Ureter (tissue), 1 donor: ENCODE results near the gene KLHL29. TPM values are rescaled to one million over a fixed set of nuclear protein-coding genes. Genes with fewer than 3 reads are reported as not detected.

ENCODE experiments used
- DNase-seq: peaks from one replicate; pipeline ENCODE4 v3.0.0-alpha.2; 2020; ENCODE audit warnings: low spot score
- total RNA-seq: library from RNA; stranded (reverse); gene quantifications from one replicate; pipeline ENCODE4 v1.2.4, GENCODE V29; 2023
- donor health status: DM: yes; HTN: yes; CAD: no.

KLHL29 gene
- total RNA-seq, 1 donor from 2014 or later: 16.8 TPM

DNA sequence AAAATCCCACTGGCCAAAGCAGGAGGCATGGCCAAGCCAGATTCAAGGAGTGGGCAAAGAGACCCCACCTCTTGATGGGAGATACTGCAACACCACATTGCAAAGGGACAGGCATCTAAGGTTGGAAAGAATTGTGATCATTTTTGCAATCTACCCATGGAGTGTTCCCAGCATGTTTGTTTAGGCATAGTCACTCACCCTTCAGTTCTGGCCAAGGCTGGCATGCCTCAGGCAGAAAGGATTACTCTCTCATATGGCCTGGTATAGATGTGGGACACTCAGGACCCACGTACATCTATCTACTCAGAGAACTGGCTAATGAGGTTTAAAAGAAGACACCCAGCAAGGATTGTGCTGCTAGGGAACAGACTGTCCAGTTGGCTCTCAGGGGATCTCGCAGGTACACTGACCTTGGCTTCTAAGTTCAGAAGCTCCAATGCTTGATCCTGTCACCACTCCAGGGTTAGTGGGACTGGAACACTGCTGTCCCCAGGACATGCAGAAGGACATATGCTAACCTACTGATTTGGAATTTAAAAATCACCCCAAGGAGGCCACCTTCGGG lies 183.7 kb downstream of the KLHL29 start:
- no peak for DNase-seq

DNA sequence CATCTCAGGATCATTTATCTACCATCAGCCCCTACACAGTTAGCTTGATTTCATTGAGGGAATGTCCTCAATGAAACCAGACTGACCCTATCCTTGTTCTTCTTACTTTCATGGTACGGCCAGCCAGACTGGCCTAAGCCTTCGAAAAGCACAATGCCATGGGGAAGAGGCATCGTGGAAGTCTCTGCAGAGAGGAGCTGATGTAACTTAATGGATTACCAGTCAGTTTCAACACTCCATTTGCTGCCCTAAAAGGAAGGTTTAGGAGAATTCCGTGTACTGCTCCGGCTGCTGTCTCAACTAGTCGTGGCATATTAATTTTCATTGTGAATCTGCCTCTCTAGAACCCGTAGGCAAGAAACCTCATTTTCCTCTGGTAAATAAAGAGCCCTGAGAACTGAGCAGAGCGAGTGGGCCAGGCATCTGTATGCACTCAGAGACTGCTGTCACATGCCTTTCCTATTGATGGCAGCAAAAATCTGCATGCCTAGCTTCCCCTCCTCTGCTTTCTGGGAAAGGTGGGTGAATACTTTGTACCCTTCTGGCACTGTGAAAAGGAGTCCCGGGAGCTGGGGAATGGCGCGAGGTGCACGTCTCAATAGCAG lies 184.9 kb downstream of the KLHL29 start:
- DNase-seq: no peak

DNA sequence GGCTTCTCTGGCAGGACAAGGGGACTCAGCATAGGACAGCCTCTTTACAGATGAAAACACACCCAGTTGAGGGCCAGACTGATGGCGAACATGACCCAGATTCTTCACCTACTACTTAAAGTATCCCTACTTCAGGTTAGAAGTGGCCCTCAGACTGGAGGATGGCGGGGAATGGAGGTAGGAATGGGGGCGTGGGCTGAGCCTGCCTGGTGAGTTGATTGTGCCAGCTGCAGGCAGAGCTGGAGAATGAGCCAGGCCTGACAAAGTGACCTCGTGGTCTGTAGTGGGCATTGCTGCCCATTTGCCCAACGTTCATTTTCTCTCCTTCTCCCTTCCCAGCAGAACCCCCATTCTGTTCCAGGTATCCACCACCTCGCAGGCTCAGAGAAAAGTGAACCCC lies 186.1 kb downstream of the KLHL29 start:
- DNase-seq: no peak

DNA sequence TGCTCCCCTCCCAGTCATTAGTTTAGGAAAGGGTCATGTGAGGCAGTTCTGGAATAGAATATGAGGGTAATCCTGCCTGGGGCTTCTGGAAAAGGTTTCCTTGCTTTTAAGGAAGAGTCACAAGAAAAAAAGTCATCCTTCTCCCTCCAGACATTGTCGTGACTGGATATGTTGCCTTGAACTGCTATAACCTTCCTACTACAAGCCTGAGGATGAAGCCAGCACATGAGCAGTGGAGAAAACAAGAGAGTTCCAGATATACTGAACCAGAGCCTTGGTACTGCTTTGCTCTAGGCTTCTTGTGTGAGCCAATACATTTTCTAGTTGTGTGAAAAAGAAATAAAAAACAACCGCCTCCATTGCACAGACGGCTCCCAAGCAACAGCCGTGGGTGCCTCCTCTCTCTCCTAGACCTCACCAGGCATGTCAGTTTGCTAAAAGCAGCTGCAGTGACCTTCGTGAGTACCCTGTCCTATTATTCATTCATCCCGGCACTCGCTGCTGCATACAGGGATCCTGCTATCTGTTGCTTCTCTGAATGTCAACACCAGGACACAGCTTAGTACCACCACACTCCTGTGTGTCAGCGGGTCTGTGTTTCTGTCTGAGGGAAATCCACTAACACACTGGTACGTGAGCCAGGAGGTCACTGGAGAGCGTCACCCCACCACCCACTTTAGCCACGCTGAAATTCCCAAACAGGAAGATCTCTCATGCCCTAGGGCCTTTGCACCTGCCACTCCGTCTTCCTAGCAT lies 186.7 kb downstream of the KLHL29 start:
- no peak for DNase-seq

DNA sequence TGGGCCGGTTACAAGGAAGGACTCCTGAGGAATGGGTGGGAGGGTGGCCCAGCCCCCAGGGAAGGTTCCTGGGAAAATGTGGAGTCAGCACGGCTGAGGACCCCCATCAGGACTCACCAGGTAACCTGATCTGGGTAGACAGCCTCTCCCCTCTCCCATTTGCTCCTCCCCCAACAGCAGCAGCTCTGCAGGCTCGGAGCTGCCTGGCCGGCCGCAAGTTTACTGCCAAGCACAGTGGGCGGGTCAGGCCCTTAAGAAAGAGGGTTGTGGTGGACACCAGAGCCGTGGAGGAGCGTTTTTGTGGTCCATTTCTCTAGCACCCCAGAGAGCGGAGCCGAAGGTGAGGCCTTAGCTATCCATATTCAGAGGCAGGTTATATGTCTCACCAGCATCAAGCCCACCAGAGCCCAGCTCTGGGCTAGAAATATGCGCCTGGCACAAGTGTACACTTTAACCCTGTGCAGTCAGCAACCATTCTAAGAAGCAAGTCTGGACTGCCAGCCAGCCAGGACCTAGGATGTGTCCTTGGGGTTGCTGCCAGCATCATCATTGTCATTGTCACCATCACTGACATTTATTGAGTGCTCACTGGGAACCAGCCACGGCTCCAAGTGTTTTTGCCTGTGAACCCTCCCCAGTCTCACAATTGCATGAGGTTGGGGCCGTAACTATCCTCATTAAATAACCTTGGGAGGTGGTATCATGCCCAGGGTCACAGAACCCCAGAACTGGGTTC lies 190.1 kb downstream of the KLHL29 start:
- no peak for DNase-seq

DNA sequence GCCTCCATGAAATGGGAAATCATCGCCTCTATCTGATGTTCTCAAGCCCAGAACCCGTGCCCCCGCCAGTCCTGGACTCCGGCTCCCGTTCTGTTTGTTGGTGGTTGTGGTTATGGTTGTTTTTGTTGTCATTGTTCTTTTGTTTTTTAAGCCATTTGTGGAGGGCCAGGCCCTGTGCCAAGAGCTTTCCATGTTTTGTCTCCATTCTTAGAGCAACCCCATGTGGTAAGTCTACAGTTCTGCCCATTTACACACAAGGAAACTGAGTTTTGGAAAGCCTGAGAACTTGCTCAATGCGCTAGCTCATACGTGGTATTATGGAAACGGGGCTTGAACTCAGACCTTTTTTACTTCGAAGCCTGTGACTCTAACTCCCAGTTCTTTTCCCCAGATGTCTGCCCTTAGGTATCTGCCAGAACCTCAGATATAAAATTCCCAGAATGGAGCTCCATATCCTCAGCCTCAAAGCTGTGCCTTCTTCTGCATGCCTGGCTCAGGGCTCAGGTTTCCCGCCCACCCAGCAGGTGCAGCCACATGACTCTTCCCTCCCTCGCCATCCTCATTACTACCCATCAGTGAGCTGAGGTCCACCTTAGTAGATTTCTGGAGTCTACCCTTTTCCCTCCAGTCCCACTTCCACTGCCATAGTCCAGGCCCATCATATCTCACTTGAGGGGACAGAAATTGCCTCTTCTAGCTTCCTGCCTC lies 194.1 kb downstream of the KLHL29 start:
- no peak for DNase-seq

DNA sequence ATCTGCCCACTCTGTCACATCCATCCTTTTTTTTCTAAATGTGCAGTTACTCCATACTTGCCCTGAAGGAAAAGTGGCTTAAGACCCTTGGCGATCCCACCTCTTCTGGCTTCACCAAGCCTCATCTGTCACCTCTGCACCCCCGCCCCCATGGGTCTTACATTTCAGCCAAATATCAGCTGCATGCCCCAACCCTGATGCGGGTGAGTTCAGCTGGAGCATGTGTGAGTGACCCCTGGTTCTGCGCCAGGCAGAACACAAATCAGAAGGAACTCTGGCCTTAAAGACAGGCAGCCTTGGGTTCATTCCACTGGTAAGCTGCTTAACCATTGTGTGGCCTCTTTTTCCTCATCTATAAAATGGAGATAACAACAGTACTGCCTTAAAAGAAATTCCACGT lies 194.7 kb downstream of the KLHL29 start:
- DNase-seq: no peak

DNA sequence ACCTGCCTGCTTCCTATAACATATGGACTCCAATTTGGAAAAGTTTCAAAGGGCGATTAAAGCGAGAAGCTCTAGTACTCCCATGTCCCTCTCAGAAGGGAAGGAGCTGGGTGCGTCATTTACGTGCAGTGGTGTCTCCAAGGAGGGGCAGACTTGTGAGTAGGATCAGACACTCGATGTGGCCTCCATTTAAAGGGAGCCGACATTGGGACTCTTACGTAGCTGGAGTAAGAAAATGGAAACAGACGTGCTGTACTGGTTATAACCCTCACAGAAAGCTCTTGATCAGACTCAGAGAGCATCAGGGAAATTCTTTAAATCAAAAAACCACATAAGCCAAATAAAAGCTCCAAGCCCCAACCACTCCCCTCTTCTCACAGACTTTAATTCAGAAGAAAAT lies 198.5 kb downstream of the KLHL29 start:
- no peak for DNase-seq

DNA sequence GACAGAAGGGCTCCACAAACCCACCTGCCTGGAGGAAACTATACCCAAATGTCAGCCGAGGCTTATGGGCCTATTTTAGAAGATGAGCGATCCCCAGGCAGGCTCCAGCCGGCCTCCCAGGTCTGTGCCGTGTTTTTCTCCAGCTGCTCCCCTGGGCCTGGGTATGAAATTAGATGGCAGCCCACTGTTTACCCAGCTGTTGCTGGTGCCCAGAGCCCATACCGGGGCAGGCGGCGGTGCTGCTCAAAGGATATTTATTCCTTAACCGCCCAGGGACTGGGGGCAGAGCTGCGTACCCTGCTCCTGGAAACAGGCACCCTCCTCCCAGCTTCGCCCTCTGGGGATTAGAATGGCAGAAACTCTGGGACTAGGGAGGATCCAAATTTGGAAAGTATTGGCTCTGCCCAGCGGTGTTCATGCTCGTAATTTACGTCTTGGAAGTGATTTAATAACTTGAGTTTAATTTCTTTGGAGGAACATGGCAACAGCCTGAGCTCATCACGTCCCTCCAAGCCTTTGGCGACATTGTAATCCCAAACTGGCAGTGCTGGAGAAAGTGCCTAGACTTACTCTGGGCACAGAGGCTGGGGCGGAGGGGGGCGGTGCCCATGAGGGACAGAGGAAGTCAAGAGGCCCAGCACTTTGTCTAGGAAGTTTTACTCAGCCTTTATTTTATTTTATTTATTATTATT lies 199.2 kb downstream of the KLHL29 start:
- no peak for DNase-seq

DNA sequence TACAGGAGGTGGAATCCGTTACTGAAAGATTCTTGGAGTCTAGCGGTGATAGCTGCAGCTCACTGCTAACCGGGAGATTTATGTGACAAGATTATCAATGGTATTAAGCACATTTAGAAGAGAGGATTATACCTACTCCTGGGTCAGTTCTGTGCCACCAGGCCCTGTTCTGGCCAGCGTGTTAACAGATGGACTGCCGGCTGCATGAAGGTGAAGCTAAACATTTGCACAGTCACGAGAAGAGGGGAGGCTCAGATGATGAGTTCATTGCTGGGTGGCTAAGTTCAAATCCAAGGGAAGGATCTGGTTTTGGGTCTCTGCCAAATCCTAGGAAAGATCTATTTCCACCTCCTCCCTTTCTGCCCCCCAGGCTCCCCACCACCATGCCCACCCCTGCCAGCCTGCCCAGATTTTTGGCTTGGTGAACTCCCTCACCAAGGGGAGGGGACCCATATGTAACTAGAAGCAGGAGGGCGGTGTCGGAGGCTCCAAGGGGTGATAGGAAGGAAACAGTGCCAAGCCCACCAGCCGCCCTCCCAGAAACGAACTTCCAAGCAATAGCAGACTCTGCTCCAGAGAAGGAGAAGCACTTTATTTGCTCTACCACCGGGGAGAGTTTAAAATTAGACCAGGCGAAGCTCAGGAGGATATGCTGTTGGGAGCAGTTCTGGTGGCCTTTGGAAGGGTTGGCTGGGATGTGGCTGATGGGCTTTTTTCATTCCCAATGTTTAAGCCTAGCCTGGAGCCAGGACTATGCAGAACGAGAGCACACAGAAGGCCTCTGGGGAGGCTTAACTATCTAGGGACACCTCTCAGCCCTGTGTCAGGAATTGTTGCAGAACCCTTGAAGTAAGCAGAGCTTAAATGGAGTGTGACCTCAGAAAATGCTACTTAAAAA lies 200.5 kb downstream of the KLHL29 start:
- no peak for DNase-seq

DNA sequence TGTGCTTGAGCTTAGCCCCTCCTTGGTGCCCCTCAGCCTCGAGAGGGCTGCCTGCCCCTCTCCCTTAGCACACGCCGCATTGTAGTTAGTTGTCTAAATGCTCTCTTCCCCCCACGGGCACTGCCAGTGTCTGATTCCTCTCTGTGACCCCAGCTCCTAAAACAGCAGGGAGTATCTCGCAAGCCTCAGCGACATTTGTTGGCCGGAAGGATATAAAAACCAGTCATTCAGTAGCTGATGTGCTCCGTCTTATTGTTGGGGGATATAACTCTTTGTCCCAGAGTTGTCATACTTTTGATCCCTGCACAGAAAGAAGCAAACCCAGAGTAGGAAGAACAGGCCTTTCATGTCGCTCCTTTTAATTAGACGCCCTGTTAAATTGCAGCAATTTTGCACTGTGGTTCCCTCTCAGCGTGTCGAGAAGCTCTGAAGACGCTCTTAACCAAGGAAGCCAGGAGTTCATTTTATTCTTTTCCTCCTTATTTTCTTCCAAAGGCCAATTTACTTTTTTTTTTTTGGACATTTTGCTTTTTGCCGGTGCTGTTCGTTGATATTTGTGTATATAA lies 201.8 kb downstream of the KLHL29 start:
- DNase-seq: no peak

DNA sequence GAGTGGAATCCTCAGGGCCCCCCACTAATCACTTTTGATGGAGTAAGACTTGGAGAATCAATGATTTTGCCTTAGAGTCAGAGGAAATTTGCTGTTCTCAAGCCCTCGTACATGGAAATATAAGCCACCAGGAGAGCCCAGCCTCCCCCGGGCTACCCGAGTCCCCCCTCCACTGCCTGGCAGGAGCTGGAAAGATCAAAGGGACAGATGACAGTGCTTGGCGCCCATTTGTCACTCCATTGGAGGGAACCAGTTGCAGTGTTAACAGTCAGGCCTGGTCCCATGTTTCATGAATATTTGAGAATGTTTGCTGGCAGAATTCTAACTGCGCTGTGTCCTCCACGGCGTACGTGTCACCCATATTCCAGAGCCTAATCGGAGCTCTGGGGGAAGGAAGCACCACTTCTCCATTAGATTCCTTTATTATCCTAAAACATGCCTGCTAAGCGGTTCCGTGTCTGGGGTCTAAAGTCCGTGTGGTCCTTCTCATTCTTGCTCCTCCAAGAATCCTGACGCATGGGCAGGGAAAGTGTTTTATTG lies 202.4 kb downstream of the KLHL29 start:
- no peak for DNase-seq

DNA sequence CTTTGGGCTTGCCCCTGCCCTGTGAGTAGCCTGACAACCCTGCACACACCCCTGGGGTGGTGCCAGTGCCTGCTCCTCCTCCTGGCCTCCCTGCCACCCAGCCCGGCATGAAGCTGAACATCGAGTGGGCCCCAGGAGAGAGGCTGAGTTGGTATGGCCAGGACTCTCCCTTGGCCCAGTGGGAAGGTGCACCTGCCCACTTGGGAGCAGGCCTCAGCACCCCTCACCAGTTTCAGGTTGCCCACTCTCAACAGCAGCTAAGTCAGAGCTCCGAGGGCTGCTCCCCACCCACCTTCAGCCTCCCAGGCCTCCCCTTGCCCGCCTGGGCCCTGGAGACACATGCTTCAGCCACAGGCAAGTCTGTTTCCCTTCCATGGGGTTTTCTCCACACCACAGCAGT lies 203.1 kb downstream of the KLHL29 start:
- no peak for DNase-seq

DNA sequence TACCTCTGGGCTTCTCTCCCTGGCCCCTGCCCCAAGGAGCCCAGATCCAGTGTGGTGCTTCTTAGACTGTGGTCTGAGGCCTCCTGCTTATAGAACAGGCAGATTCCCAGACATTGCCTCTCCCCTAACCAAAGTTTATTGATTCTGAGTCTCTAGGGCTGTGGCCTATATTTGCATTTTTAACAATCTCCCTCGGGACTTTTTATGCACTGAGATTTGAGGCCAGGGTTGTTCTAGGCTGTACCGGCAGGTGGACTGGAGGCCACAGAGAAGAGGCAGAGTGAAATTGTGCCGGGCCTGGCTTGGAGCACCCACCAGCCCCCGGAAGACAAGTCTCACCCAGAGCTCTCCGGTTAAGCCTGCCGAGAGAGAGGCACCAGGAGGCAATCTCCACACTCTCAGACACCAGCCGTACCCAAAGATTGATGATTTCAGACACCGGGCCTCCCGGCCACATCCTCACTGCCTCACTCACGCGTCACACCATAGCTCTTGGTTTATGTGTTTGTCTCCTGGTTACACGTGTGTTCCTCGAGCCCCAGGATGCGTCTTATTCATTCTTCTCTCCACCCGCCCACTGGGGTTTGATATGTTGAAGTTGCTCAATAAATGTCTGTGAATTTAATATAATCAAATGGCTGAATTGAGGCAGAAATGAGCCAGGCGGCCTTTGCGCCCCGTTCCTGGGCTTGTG lies 203.7 kb downstream of the KLHL29 start:
- DNase-seq: no peak

DNA sequence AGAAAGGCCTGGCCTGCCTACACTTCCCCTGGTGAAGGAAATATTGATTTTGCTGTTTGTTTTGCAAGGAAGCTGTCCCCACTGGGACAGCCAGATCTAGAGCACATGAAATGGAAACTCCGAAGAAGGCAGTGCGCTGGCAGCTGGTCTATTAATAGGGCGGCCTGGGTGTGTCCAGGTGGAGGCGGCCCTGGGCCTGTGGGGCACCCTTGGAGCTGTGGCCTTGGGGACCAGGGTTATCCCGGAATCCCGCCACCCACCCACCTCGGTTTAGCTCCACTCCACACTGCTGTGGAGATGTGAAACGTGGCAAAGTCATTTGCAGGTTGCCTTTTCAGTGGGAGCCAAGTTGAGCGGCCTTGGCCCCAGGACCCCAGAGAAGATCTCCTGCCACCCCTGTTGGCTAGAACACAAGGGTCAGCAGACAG lies 204.3 kb downstream of the KLHL29 start:
- DNase-seq: no peak

DNA sequence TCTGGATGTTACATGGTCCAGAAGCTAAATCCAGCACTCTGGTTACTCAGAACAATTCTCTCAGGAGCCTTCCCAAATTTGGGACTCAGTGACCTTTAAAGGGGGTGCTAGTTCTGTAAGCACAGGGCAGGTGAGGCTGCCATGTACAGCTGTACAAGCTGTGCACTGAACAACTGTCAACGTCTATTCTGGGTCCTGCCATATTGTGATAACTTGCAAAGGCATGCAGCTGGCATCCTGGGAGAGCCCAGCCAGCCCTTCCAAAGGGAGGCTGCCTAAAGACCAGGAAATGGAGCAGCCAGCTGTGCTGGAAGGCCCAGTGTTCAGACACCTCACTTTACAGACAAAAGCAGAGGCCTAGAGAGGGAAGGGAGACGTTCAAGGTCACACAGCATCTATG lies 204.8 kb downstream of the KLHL29 start:
- no peak for DNase-seq

DNA sequence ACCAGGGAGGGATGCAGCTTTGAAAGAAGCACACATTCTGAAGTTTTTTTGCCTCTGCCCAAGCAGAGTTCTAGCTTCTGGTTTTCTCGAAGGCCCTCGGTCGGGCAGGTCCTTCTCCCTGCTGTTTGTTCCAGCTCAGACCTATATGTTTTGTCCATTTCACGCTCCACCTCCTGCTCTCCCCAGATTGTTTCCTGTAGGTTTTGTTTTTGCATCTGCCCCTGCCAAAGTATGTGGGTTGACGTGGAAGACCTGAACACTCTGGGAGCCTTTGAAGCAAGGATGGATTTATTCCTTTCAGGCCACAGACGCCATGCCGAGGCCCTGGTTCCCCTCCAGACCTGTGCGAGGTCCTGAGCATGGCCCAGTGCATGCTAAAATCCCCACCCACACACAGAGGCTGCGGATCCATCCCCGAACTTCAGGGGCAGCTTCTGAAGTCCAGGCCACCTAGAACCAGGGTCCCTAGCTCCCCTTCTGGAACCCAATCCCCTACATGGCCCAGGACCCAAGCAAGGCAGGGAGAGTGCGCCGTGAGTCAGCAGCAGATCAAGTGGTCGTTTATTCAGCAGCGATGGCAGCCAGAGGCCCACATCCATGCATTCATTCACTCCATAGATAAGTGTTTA lies 205.4 kb downstream of the KLHL29 start:
- DNase-seq: no peak

DNA sequence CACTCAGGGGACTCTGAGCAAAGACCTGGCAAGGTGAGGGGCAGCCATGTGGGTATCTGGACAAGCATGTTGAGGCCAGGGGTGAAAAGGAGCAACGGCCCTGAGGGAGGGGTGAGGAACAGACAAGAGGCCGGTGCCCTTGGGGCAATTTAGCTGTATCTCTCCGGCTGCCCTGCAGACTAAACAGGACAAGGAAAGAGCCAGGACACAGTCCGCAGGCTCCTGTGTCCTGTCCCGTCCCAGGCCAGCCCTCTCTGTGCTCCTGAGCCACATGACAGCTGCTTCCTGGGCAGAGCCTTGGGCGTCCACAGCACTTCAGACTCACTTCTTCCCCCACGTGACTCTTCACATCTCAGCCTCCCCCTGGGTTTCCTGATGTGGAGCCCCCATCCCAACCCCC lies 206.1 kb downstream of the KLHL29 start:
- no peak for DNase-seq
